Mesodermal cell (in vitro differentiated cells): ENCODE data around the gene AK1.
"Not testable (repeated sequence)": the region's sequence is repeated elsewhere in the genome, so short reads cannot be mapped to it uniquely, and the experiment has no call there.

Experiments used
- H3K27ac ChIP-seq: 2 replicates; pipeline ENCODE4 v1.7.0; 2013; ENCODE audit warnings: mild to moderate bottlenecking, low read depth, low read length, moderate library complexity; ENCODE audit not compliant: severe bottlenecking
- H3K36me3 ChIP-seq: 2 replicates; pipeline ENCODE4 v1.7.1; 2013; ENCODE audit warnings: mild to moderate bottlenecking, low read length, moderate library complexity; ENCODE audit not compliant: control insufficient read depth, insufficient read depth
- H3K4me1 ChIP-seq: one replicate; pipeline ENCODE4 v1.7.1; 2013; ENCODE audit warnings: mild to moderate bottlenecking, low read length; ENCODE audit not compliant: insufficient read depth, control insufficient read depth, poor library complexity, severe bottlenecking
- H3K4me3 ChIP-seq: 2 replicates; pipeline ENCODE4 v1.7.0; 2013; ENCODE audit warnings: low read length, control low read depth, mild to moderate bottlenecking; ENCODE audit not compliant: insufficient read depth, poor library complexity, severe bottlenecking; ENCODE audit errors: extremely low read depth
- H3K9me3 ChIP-seq: 2 replicates; pipeline ENCODE4 v1.7.1; 2013; ENCODE audit warnings: mild to moderate bottlenecking, low read length, moderate library complexity; ENCODE audit not compliant: control insufficient read depth
- WGBS, 2 experiments: methylation state at CpG; one replicate each; pipeline ENCODE4 v1.1.5; 2013; ENCODE audit warnings: missing lambda C conversion rate in 2 of 2; ENCODE audit not compliant: insufficient coverage in 2 of 2; 5-methylcytosine and 5-hydroxymethylcytosine counted together

Gene AK1

GRCh38 chr9:127874301-127875221, 2.9 kb downstream of the AK1 start:
- WGBS, 2 experiments, result 90 to 96% methylated on average over 13 of the region's 19 CpGs
- Histone ChIP-seq H3K36me3 (peaks cover 6% of the 10 kb centered on the region), H3K9me3 (no peaks in the 10 kb centered on the region), H3K4me1 (peaks cover 34% of the 10 kb centered on the region), H3K4me3 (no peak overlapping the region), H3K27ac (no peak overlapping the region)

- Histone ChIP-seq H3K27ac (peak overlapping the region; percentile 49), H3K36me3 (peaks cover 8% of the 10 kb centered on the region), H3K9me3 (no peaks in the 10 kb centered on the region), H3K4me1 (peaks cover 34% of the 10 kb centered on the region), H3K4me3 (no peak overlapping the region)
- 90 to 91% methylated on average over 9 of the region's 10 CpGs for WGBS, 2 experiments
Measured at GRCh38 chr9:127873886-127874285, 3.6 kb downstream of the AK1 start.

GRCh38 chr9:127873223-127873691, 4.2 kb downstream of the AK1 start:
- Histone ChIP-seq H3K27ac (peak overlapping the region; percentile 49), H3K4me3 (no peak overlapping the region), H3K4me1 (peaks cover 33% of the 10 kb centered on the region), H3K36me3 (peaks cover 12% of the 10 kb centered on the region), H3K9me3 (no peaks in the 10 kb centered on the region)
- WGBS, 2 experiments, result 77 to 78% methylated on average over 14 to 16 of the region's 19 CpGs

- Histone ChIP-seq H3K4me1 (peaks cover 28% of the 10 kb centered on the region), H3K9me3 (no peaks in the 10 kb centered on the region), H3K27ac (peak overlapping the region; percentile 49), H3K36me3 (peaks cover 13% of the 10 kb centered on the region), H3K4me3 (no peak overlapping the region)
- WGBS, 2 experiments, result 93 to 94% methylated on average over 16 to 17 of the region's 20 CpGs
Measured at GRCh38 chr9:127872369-127873222, 4.9 kb downstream of the AK1 start.

GRCh38 chr9:127871531-127871930, 5.9 kb downstream of the AK1 start:
- no peaks in the 10 kb centered on the region for H3K9me3 ChIP-seq
- no peak overlapping the region for H3K4me3 ChIP-seq
- peaks cover 17% of the 10 kb centered on the region for H3K36me3 ChIP-seq
- no peak overlapping the region for H3K27ac ChIP-seq
- WGBS, 2 experiments, result 83 to 89% methylated on average over 8 to 9 of the region's 9 CpGs
- H3K4me1 ChIP-seq, result peaks cover 28% of the 10 kb centered on the region

- H3K36me3 ChIP-seq, result peaks cover 17% of the 10 kb centered on the region
- H3K27ac ChIP-seq, result no peak overlapping the region
- H3K9me3 ChIP-seq, result no peaks in the 10 kb centered on the region
- 91 to 93% methylated on average over 12 of the region's 12 CpGs for whole genome bisulfite sequencing, 2 experiments
- H3K4me3 ChIP-seq, result no peak overlapping the region
- H3K4me1 ChIP-seq, result peaks cover 27% of the 10 kb centered on the region
Measured at GRCh38 chr9:127870887-127871286, 6.6 kb downstream of the AK1 start.

GRCh38 chr9:127870153-127870491, 7.4 kb downstream of the AK1 start:
- Histone ChIP-seq H3K36me3 (peaks cover 17% of the 10 kb centered on the region), H3K4me1 (peaks cover 19% of the 10 kb centered on the region)
- not testable (repeated sequence) for H3K4me3 ChIP-seq, H3K9me3 ChIP-seq, H3K27ac ChIP-seq
- 76 to 86% methylated on average over 6 to 8 of the region's 9 CpGs for WGBS, 2 experiments

- Histone ChIP-seq H3K4me3 (no peak overlapping the region), H3K9me3 (no peaks in the 10 kb centered on the region), H3K36me3 (peaks cover 17% of the 10 kb centered on the region), H3K4me1 (peaks cover 15% of the 10 kb centered on the region), H3K27ac (no peak overlapping the region)
- 74 to 79% methylated on average over 15 to 16 of the region's 18 CpGs for WGBS, 2 experiments
Measured at GRCh38 chr9:127869310-127870152, 7.9 kb downstream of the AK1 start.

- Histone ChIP-seq H3K36me3 (peaks cover 17% of the 10 kb centered on the region), H3K4me1 (peaks cover 11% of the 10 kb centered on the region), H3K27ac (no peak overlapping the region), H3K4me3 (no peak overlapping the region), H3K9me3 (no peaks in the 10 kb centered on the region)
- 96% methylated on average over 14 to 18 of the region's 18 CpGs for WGBS, 2 experiments
Measured at GRCh38 chr9:127868278-127868902, 9.1 kb downstream of the AK1 start.
